AG04449 (cell line): ENCODE data around the gene WDR74.

ENCODE experiments used
- CTCF ChIA-PET: fragments of 350-600 bp; formaldehyde crosslinking; extraction: SDS; loops from one replicate; lab custom pipeline; 2021; ENCODE audit warnings: antibody characterized with exemption; lab: Yijun Ruan, JAX
- POLR2A ChIA-PET: fragments of 400-600, 350-600 bp; formaldehyde crosslinking; extraction: SDS; loops from one replicate; lab custom pipeline; 2020; ENCODE audit warnings: antibody characterized with exemption, inconsistent platforms; lab: Yijun Ruan, JAX
- DNase-seq: peaks from one replicate; pipeline ENCODE4 v3.0.0-alpha.2; 2010; ENCODE audit warnings: low read depth, low spot score
- H3K4me3 ChIP-seq: 2 replicates; pipeline ENCODE4 v1.5.1; 2011; ENCODE audit warnings: low read depth, mild to moderate bottlenecking, control low read depth, low read length
- CTCF ChIP-seq: IDR thresholded peaks from one replicate; pipeline ENCODE4 v1.5.1; 2011; ENCODE audit warnings: mild to moderate bottlenecking, moderate library complexity, low read length, control low read depth, inconsistent platforms; ENCODE audit not compliant: insufficient read depth; ENCODE audit errors: missing control alignments

Gene WDR74

GRCh38 chr11:62805961-62806441 lies 33.4 kb downstream of the WDR74 start:
- ChIA-PET POLR2A (interaction anchor here (0.7 to 2.2 kb wide), 12 partner anchors 9 to 141 kb away, joined by 3 to 19 read pairs (median 4); partner anchors contain the start of genes C11orf98 and HNRNPUL2), CTCF (interaction anchor here (0.8 to 1.2 kb wide), 2 partner anchors 10 to 20 kb away, joined by 3 to 4 read pairs; no protein-coding TSS in a partner anchor)
- no peak for DNase-seq
- H3K4me3 ChIP-seq = peak overlapping the region; percentile 81
- TF ChIP-seq CTCF = no peak

GRCh38 chr11:62805076-62805892 lies 34.1 kb downstream of the WDR74 start, which contains the start of gene NXF1:
TSS of gene NXF1 (minus strand) at chr11:62805440. CDS start at chr11:62805356, 84 bp downstream.
- TF ChIP-seq CTCF = no peak
- peak; percentile 50 for DNase-seq
- CTCF ChIA-PET = no interaction called here
- H3K4me3 ChIP-seq = peak within 1 kb of the TSS; percentile 81
- POLR2A ChIA-PET = interaction anchor here (0.7 to 2.2 kb wide), 13 partner anchors 8 to 141 kb away, joined by 3 to 19 read pairs (median 3); partner anchors contain the start of genes C11orf98 and HNRNPUL2

GRCh38 chr11:62804310-62805075 lies 34.9 kb downstream of the WDR74 start:
- DNase-seq = no peak
- ChIA-PET CTCF (interaction anchor here (0.6 to 5.7 kb wide), 4 partner anchors 9 to 25 kb away, joined by 3 to 49 read pairs (median 4); partner anchors contain the start of gene TMEM179B), POLR2A (interaction anchor here (0.7 to 1.6 kb wide), 12 partner anchors 8 to 262 kb away, joined by 3 to 7 read pairs (median 4); partner anchors contain the start of genes POLR2G and TMEM223)
- no peak for TF ChIP-seq CTCF
- peak overlapping the region; percentile 81 for H3K4me3 ChIP-seq

- no peak for TF ChIP-seq CTCF
- no peak for DNase-seq
- POLR2A ChIA-PET = interaction anchor here (0.8 to 1.6 kb wide), 2 partner anchors 40 to 54 kb away, joined by 3 to 5 read pairs; no protein-coding TSS in a partner anchor
- no peak overlapping the region for H3K4me3 ChIP-seq
- CTCF ChIA-PET = interaction anchor here (0.5 to 5.7 kb wide), 3 partner anchors 11 to 344 kb away, joined by 3 to 49 read pairs (median 11); partner anchors contain the start of gene TMEM179B
Observed at GRCh38 chr11:62801071-62801470, 38.3 kb downstream of the WDR74 start.

- POLR2A ChIA-PET = interaction anchor here (1.6 kb wide), 1 partner anchor 9 kb away, joined by 3 read pairs; no protein-coding TSS in a partner anchor
- CTCF ChIA-PET = interaction anchor here (5.7 kb wide), 1 partner anchor 13 kb away, joined by 49 read pairs; the partner anchor contains the start of gene TMEM179B
Observed at GRCh38 chr11:62799486-62799885, 39.9 kb downstream of the WDR74 start.

More at GRCh38 chr11:62799486-62799885, 39.9 kb downstream of the WDR74 start:
- DNase-seq = no peak
- TF ChIP-seq CTCF = no peak
- H3K4me3 ChIP-seq = no peak overlapping the region
